DMS79 treated with DMSO at 0.1 percent for 48 hours (cell line): ENCODE measurements around the gene NLRP14.

Source experiments
- DNase-seq: peaks from one replicate; lab custom pipeline; 2025; lab: John Stamatoyannopoulos, UW

Gene NLRP14

DNA sequence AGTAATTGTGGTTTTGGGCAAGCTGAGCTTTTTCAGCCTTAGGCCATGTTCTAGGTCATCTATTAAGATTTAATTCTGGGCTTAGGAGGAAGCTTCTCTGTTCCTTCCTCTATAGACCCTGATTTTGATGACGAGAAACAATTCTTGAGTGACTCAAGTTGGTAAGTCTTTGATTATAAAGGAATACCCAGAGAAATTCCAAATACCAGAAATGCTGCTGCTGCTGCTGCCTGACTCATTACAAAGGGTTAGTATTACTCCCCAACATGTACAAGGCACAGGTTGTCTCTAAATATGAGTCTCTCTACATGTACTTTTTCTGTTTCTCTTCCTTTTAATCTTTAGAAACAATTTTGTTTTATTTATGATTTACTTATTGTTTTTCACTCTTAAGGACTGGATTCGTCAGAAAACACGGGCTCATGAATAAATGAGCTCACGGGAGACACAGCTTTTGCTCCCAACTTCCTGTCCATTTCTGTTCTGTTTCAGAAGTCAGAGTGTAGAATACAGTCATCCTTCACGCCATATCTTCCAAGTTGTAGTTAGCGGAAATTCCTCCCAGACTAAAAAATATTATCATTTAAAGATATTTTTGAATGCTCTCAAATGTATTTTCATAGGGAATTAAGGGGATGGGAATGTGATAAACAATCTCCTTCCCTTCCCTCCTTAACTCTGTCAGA, 36.7 kb downstream of the NLRP14 start:
- no peak for DNase-seq

DNA sequence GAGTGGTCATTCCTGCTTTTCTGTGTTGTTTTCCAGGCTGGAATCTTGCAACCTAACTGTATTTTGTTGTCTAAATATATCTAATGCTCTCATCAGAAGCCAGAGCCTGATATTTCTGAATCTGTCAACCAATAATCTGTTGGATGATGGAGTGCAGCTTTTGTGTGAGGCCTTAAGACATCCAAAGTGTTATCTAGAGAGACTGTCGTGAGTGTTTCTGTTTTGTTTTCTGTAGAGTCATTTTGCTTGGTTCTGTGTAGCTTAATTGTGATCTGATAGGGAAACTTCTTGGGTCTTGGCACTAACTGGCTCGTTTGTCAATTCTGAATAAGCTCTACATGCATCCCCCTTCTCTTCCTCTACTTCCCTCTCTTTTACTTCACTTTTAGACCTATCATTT, 37.4 kb downstream of the NLRP14 start:
- DNase-seq = no peak

DNA sequence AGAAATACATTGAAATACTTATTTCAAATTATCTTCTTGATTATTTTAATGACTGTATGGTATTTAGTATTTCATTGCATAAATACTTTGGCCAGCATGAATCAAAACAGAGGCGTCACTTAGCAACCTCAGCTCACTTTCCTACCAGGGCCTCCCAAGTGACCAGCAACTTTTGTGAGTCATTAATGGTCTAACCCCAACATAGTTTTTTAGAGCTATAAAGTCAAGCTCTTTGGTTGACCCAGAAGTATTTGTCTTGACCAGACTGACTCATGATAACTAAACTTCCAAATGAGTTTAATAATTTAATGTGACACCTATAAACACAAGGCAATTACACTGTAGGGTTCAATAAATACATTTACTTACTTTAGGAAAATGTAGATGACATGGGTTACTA, 40.6 kb downstream of the NLRP14 start:
- DNase-seq = no peak

DNA sequence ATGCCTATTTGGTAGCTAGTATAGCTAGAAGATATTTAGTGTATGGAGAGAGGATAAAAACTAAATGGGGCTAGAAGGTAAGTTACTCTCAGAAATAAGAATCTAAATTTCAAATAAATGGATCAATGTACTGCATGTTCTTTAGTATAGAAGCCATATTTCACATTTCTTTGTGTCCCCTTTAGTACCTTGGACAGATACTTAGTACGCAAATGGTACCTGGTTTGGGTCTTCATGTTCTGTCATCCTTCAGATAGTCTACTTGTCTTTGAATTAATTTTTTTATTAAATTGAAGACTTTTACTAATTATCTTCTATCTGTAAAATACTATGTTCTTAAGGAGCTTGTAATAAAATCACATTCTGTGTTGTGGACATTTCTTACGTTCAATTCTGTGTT, 42.3 kb downstream of the NLRP14 start:
- DNase-seq = no peak

DNA sequence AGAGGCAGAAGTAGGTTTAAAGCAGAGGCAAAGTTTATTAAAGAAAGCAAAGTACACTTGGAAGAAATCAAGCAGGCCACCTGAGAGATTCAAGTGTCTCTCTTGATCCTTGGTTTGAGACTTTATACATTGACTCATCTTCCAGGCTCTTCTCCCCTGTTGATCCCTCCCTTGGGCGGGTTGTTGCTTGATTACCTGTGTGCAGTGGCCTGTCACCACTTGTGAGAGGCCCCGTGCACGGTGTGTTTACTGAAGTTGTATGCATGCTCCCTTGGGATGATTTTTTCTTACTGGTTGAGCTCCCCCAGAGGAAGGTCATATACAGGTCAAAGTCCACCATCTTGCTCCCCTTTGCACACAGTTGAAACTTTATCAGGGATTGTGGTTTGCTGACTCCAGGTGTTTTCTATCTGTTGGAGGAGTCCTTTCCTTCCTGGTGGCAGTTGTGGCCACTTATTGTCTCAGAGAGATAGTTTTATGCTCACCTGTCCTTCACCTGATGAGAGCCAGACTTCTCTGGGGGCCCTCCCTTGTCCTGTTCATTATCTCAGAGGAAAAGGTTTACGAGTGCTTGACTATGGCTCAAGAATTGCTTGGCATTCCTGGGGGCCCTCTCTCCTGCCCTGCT, 52.2 kb downstream of the NLRP14 start:
- DNase-seq = no peak

DNA sequence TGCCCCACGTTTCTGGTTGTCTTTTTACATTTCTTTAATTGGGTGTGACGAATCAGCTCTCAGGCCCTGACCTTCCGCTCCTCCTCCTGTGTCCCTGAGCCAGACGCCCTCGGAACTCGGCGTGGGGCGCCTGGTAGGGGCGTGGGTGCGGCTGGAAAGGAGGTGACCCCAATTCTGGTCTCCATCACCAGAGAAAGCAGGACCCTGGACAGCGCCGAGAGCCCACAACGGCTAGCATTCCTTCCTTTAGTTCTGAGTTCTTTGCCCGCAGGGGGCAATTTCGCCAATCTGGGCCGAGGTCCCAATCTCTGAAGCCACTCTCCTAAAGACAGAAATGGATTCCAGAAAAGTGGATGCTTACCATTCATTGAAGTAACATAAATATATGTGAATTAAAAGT, 56.8 kb downstream of the NLRP14 start:
- DNase-seq = no peak

DNA sequence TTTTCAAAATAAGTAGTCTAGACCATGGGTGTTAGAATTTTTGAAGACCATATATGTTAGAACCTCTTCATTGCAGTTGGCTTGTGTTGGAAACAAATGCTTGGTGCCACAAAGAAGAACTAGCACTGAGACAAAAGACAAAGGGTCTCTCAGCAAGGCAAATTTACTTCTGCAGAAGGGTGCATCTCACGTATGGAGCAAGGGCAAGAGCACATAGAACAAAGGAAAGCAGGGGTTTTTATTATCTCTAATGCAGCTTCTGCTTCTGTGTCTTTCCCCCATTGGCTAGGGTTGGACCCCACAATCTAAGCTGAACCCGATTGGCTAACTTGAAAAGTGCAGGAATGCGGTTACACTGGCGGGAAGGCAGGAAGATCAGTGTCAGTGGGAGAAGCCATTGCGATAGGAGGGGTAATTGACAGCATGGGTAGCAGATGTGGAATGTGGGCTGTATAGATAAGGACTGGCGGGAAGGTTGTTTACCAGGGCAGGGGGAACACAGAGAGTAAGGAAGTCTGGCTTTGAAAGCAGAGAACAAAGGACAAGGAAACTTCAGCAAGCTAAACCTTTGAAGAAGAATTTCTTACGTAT, 59.4 kb downstream of the NLRP14 start:
- DNase-seq = no peak

DNA sequence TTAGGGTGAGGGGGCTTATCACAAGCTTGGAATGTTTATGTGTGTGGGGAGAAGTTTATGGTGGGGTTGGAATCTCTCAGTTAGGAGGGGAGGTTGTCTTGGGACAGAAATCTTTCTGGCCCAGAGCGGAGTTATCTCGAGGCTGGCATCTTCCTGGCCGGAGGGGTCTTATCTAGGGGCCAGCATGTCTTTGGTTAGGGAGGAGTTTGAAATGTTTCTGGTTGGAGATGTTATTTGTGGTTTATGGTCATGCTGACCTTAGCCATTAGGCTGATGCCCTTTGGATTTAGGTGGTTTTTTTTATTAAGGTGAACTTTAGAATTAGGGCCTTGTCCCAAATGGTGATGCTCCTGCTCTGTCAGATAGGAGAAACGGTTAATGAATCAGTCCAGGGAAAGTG, 60.6 kb downstream of the NLRP14 start:
- DNase-seq = no peak

DNA sequence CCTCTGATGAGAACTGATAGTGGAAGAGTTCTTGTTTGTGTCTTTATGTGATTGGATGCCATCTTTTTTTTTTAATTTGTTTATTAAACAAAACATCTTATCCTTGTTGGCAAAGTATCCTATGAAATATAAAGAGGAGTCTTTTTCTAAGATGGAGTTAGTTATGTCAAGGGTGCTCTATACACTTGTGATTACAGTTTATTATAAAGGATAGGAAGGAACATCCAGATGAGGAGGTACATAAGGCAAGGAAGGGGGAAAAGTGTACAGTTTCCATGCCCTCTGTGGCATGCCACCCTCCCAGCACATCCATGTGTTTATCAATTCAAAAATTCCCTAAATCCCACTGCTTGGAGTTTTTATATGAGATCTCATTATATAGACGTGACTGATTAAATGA, 61.2 kb downstream of the NLRP14 start:
- DNase-seq = no peak

DNA sequence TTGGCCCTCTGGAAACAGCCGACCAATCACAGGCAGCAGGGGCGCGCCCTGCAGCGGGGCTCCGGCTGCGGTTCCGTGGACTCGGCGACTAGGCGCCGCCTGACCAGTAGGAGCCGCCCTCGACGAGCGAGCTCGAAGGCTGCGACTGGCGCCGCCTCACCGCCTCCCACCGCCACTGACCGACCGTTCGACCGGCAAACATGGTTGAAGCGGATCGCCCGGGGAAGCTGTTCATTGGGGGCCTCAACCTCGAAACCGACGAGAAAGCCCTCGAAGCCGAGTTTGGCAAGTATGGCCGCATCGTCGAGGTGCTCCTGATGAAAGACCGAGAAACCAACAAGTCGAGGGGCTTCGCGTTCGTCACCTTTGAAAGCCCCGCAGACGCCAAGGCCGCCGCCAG, 68.6 kb downstream of the NLRP14 start, which contains the start of gene RBMXL2:
Gene RBMXL2 (plus strand): TSS at position 78 of the 400 bp plus-strand sequence. CDS start 123 bp downstream, at position 201.
- no peak for DNase-seq

DNA sequence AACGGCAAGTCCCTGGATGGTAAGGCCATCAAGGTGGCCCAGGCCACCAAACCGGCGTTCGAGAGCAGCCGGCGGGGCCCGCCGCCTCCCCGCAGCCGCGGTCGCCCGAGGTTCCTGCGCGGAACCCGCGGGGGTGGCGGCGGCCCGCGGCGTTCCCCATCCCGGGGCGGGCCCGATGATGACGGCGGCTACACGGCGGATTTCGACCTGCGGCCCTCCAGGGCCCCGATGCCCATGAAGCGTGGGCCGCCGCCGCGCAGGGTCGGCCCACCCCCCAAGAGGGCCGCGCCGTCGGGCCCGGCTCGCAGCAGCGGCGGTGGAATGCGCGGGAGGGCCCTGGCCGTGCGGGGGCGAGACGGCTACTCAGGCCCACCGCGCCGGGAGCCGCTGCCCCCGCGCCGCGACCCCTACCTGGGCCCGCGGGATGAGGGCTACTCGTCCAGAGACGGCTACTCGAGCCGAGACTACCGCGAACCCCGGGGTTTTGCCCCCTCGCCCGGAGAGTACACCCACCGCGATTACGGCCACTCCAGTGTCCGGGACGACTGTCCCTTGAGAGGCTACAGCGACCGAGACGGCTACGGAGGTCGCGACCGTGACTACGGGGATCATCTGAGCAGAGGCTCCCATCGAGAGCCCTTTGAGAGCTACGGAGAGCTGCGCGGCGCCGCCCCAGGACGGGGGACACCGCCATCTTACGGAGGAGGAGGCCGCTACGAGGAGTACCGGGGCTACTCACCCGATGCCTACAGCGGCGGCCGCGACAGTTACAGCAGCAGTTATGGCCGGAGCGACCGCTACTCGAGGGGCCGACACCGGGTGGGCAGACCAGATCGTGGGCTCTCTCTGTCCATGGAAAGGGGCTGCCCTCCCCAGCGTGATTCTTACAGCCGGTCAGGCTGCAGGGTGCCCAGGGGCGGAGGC, 69.3 kb downstream of the NLRP14 start:
- no peak for DNase-seq

DNA sequence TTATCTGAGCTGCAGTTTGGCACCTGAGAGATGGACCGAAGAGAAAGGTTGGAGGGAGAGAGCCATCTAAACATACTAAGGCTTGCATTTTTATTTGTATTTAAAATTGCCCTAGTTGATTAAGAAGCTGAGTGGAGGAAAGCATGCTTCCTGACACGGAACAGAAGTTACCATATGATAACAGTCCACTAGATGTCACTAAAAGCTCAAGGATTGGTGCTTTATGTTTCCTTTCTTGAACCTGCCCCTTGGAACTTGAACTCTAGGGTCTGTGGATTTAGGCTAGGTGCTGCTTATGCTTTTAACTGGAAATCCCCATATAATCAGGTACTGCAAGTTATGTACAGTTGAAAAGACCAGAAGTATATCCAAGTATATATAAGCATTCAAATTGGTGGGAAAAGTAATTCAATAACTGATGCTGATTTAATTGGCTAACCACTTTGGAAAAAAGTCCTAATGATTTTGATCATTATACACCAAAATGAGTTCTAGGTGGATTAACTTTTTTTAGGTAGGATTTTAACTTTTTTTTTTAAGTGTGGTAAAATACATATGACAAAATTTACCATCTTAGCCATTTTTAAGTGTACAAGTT, 78.1 kb downstream of the NLRP14 start:
- peak; percentile 34 for DNase-seq

DNA sequence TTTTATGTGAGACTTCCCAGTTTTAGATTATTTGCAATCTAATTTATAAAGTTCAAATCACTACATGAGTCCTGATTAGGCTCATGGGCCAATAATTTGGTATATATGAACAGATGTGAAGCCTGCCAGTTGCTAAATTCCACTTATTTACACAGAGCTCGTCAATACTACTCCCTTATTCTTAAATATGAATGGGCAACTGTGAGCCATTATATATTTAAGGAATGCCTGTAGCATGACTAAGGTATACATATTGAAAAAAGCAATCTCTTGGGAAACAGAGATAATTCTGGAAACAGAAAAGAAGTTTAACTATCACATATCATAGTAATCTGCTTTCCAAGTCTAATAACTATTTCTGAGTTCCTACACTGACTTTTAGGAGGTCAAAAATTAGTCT, 95.5 kb downstream of the NLRP14 start:
- DNase-seq = no peak

DNA sequence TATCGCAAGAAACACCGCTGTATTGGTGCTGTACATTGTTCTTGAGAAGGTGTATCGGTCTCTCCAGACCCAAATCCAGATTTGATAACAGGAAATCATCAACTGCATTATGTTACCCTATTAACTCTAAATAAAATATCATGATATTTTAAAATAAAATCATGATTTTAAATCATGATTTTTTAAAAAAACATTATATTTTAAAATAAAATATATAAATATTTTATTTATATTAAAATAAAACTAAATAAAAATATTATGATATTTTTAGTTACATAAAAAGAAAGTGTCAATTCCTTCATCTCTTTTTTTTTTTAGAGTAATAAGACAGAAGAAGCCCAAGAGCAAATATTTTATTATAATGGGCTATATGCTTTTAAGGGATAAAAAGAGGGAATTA, 96.1 kb downstream of the NLRP14 start:
- no peak for DNase-seq
